Measurements from ENCODE around the gene SCYGR7. TPM values are rescaled to one million over a fixed set of nuclear protein-coding genes. Genes with fewer than 3 reads are reported as not detected.
"Not testable (repeated sequence)": the region's sequence is repeated elsewhere in the genome, so short reads cannot be mapped to it uniquely, and the experiment has no call there.

Gene SCYGR7
- total RNA-seq, 1 experiment from 2014 or later, result not detected

GRCh38 chr2:227707390-227707789 is 20.7 kb upstream of the SCYGR7 start:
- H3K9me2 ChIP-seq (replicated peaks; ENCODE audit: insufficient read depth, low read length), result no peaks in the 10 kb centered on the region
- no peaks in the 10 kb centered on the region for H3K9me3 ChIP-seq (ENCODE audit: low read length)
- H2AFZ ChIP-seq (ENCODE audit: low read length), result no peak overlapping the region
- no peaks in the 10 kb centered on the region for H3K4me1 ChIP-seq (ENCODE audit: low read length)
- no peak overlapping the region for H3K4me3 ChIP-seq (ENCODE audit: low read length)
- H3K79me2 ChIP-seq (ENCODE audit: low read length), result no peaks in the 10 kb centered on the region
- H3K27ac ChIP-seq (ENCODE audit: low read length), result no peak overlapping the region
- no peak overlapping the region for H3K9ac ChIP-seq (ENCODE audit: low read length)
- no peaks in the 10 kb centered on the region for H4K20me1 ChIP-seq (ENCODE audit: insufficient read depth, low read depth, low read length)
- H3K36me3 ChIP-seq (ENCODE audit: insufficient read depth, low read length), result no peaks in the 10 kb centered on the region
- DNase-seq, result no peak
- no peak overlapping the region for H3K4me2 ChIP-seq (ENCODE audit: low read depth, low read length, poor library complexity, severe bottlenecking)
- no peaks in the 10 kb centered on the region for H3K27me3 ChIP-seq (ENCODE audit: low read length)

GRCh38 chr2:227710986-227711385 is 17.1 kb upstream of the SCYGR7 start:
- Histone ChIP-seq H3K4me2 (ENCODE audit: low read depth, low read length, poor library complexity, severe bottlenecking) (no peak overlapping the region), H3K27ac (ENCODE audit: low read length) (no peak overlapping the region), H3K36me3 (ENCODE audit: insufficient read depth, low read length) (no peaks in the 10 kb centered on the region), H3K9ac (ENCODE audit: low read length) (no peak overlapping the region), H3K4me1 (ENCODE audit: low read length) (no peaks in the 10 kb centered on the region), H3K79me2 (ENCODE audit: low read length) (no peaks in the 10 kb centered on the region), H4K20me1 (ENCODE audit: insufficient read depth, low read depth, low read length) (no peaks in the 10 kb centered on the region), H3K9me2 (replicated peaks; ENCODE audit: insufficient read depth, low read length) (no peaks in the 10 kb centered on the region), H3K27me3 (ENCODE audit: low read length) (no peaks in the 10 kb centered on the region), H3K9me3 (ENCODE audit: low read length) (no peaks in the 10 kb centered on the region), H2AFZ (ENCODE audit: low read length) (no peak overlapping the region), H3K4me3 (ENCODE audit: low read length) (no peak overlapping the region)
- DNase-seq, result no peak

GRCh38 chr2:227713291-227713690 is 14.8 kb upstream of the SCYGR7 start:
- no peaks in the 10 kb centered on the region for H3K36me3 ChIP-seq (ENCODE audit: insufficient read depth, low read length)
- no peaks in the 10 kb centered on the region for H3K4me1 ChIP-seq (ENCODE audit: low read length)
- H3K79me2 ChIP-seq (ENCODE audit: low read length), result no peaks in the 10 kb centered on the region
- H3K27ac ChIP-seq (ENCODE audit: low read length), result no peak overlapping the region
- no peak overlapping the region for H3K4me3 ChIP-seq (ENCODE audit: low read length)
- H2AFZ ChIP-seq (ENCODE audit: low read length), result no peak overlapping the region
- H3K27me3 ChIP-seq (ENCODE audit: low read length), result no peaks in the 10 kb centered on the region
- no peaks in the 10 kb centered on the region for H3K9me3 ChIP-seq (ENCODE audit: low read length)
- no peak for DNase-seq
- no peaks in the 10 kb centered on the region for H4K20me1 ChIP-seq (ENCODE audit: insufficient read depth, low read depth, low read length)
- H3K9ac ChIP-seq (ENCODE audit: low read length), result no peak overlapping the region
- H3K4me2 ChIP-seq (ENCODE audit: low read depth, low read length, poor library complexity, severe bottlenecking), result no peak overlapping the region
- no peaks in the 10 kb centered on the region for H3K9me2 ChIP-seq (replicated peaks; ENCODE audit: insufficient read depth, low read length)

GRCh38 chr2:227716501-227716900 is 11.6 kb upstream of the SCYGR7 start:
- H4K20me1 ChIP-seq (ENCODE audit: insufficient read depth, low read depth, low read length), result no peaks in the 10 kb centered on the region
- DNase-seq, result no peak
- H3K79me2 ChIP-seq (ENCODE audit: low read length), result no peaks in the 10 kb centered on the region
- no peak overlapping the region for H3K9ac ChIP-seq (ENCODE audit: low read length)
- no peaks in the 10 kb centered on the region for H3K9me3 ChIP-seq (ENCODE audit: low read length)
- H3K4me2 ChIP-seq (ENCODE audit: low read depth, low read length, poor library complexity, severe bottlenecking), result no peak overlapping the region
- H3K4me1 ChIP-seq (ENCODE audit: low read length), result no peaks in the 10 kb centered on the region
- no peaks in the 10 kb centered on the region for H3K9me2 ChIP-seq (replicated peaks; ENCODE audit: insufficient read depth, low read length)
- H3K27ac ChIP-seq (ENCODE audit: low read length), result no peak overlapping the region
- H3K4me3 ChIP-seq (ENCODE audit: low read length), result no peak overlapping the region
- no peak overlapping the region for H2AFZ ChIP-seq (ENCODE audit: low read length)
- H3K36me3 ChIP-seq (ENCODE audit: insufficient read depth, low read length), result no peaks in the 10 kb centered on the region
- H3K27me3 ChIP-seq (ENCODE audit: low read length), result no peaks in the 10 kb centered on the region

GRCh38 chr2:227717687-227718567 is 10.2 kb upstream of the SCYGR7 start, which contains the start of gene SLC19A3:
TSS of gene SLC19A3 (minus strand) at chr2:227718028. CDS start at chr2:227702318, 15,710 bp downstream.
- Histone ChIP-seq H3K36me3 (ENCODE audit: insufficient read depth, low read length) (no peaks in the 10 kb centered on the region), H4K20me1 (ENCODE audit: insufficient read depth, low read depth, low read length) (no peaks in the 10 kb centered on the region), H3K27ac (ENCODE audit: low read length) (no peak within 1 kb of the TSS), H3K4me3 (ENCODE audit: low read length) (no peak within 1 kb of the TSS), H3K9ac (ENCODE audit: low read length) (no peak within 1 kb of the TSS), H3K27me3 (ENCODE audit: low read length) (no peaks in the 10 kb centered on the region), H3K9me2 (replicated peaks; ENCODE audit: insufficient read depth, low read length) (no peaks in the 10 kb centered on the region), H2AFZ (ENCODE audit: low read length) (no peak within 1 kb of the TSS), H3K4me1 (ENCODE audit: low read length) (no peaks in the 10 kb centered on the region), H3K79me2 (ENCODE audit: low read length) (no peaks in the 10 kb centered on the region), H3K4me2 (ENCODE audit: low read depth, low read length, poor library complexity, severe bottlenecking) (no peak within 1 kb of the TSS), H3K9me3 (ENCODE audit: low read length) (no peaks in the 10 kb centered on the region)
- DNase-seq, result no peak

GRCh38 chr2:227719641-227720040 is 8.5 kb upstream of the SCYGR7 start:
- Histone ChIP-seq H3K4me2 (ENCODE audit: low read depth, low read length, poor library complexity, severe bottlenecking) (no peak overlapping the region), H3K36me3 (ENCODE audit: insufficient read depth, low read length) (no peaks in the 10 kb centered on the region), H3K9ac (ENCODE audit: low read length) (no peak overlapping the region), H3K27ac (ENCODE audit: low read length) (no peak overlapping the region), H3K9me2 (replicated peaks; ENCODE audit: insufficient read depth, low read length) (no peaks in the 10 kb centered on the region), H3K27me3 (ENCODE audit: low read length) (no peaks in the 10 kb centered on the region), H4K20me1 (ENCODE audit: insufficient read depth, low read depth, low read length) (no peaks in the 10 kb centered on the region), H2AFZ (ENCODE audit: low read length) (no peak overlapping the region), H3K4me1 (ENCODE audit: low read length) (no peaks in the 10 kb centered on the region), H3K79me2 (ENCODE audit: low read length) (no peaks in the 10 kb centered on the region), H3K9me3 (ENCODE audit: low read length) (no peaks in the 10 kb centered on the region), H3K4me3 (ENCODE audit: low read length) (no peak overlapping the region)
- DNase-seq, result no peak

- H2AFZ ChIP-seq (ENCODE audit: low read length), result no peak overlapping the region
- H3K36me3 ChIP-seq (ENCODE audit: insufficient read depth, low read length), result no peaks in the 10 kb centered on the region
- no peak overlapping the region for H3K27ac ChIP-seq (ENCODE audit: low read length)
- H3K79me2 ChIP-seq (ENCODE audit: low read length), result no peaks in the 10 kb centered on the region
- H3K27me3 ChIP-seq (ENCODE audit: low read length), result no peaks in the 10 kb centered on the region
- H3K4me1 ChIP-seq (ENCODE audit: low read length), result no peaks in the 10 kb centered on the region
- no peaks in the 10 kb centered on the region for H4K20me1 ChIP-seq (ENCODE audit: insufficient read depth, low read depth, low read length)
- H3K9me3 ChIP-seq (ENCODE audit: low read length), result no peaks in the 10 kb centered on the region
- H3K9ac ChIP-seq (ENCODE audit: low read length), result no peak overlapping the region
- no peak overlapping the region for H3K4me3 ChIP-seq (ENCODE audit: low read length)
- no peak overlapping the region for H3K4me2 ChIP-seq (ENCODE audit: low read depth, low read length, poor library complexity, severe bottlenecking)
- DNase-seq, result no peak
- no peaks in the 10 kb centered on the region for H3K9me2 ChIP-seq (replicated peaks; ENCODE audit: insufficient read depth, low read length)
Observed at GRCh38 chr2:227720680-227721079, 7.5 kb upstream of the SCYGR7 start.

GRCh38 chr2:227722821-227723220 is 5.3 kb upstream of the SCYGR7 start:
- H3K36me3 ChIP-seq (ENCODE audit: insufficient read depth, low read length); DNase-seq; H3K4me2 ChIP-seq (ENCODE audit: low read depth, low read length, poor library complexity, severe bottlenecking); H3K9me3 ChIP-seq (ENCODE audit: low read length); H4K20me1 ChIP-seq (ENCODE audit: insufficient read depth, low read depth, low read length); H3K27ac ChIP-seq (ENCODE audit: low read length); H3K27me3 ChIP-seq (ENCODE audit: low read length); H3K4me3 ChIP-seq (ENCODE audit: low read length); H2AFZ ChIP-seq (ENCODE audit: low read length); H3K4me1 ChIP-seq (ENCODE audit: low read length); H3K79me2 ChIP-seq (ENCODE audit: low read length); H3K9me2 ChIP-seq (replicated peaks; ENCODE audit: insufficient read depth, low read length); H3K9ac ChIP-seq (ENCODE audit: low read length): not testable (repeated sequence)

All from Karpas-422 (cell line).